SK-N-SH (cell line): ENCODE results near the gene NXNL1. TPM values are rescaled to one million over a fixed set of nuclear protein-coding genes. Genes with fewer than 3 reads are reported as not detected.

Experiments used
- CTCF ChIA-PET: fragments of 300-600, 350-600 bp; formaldehyde crosslinking; extraction: SDS; loops from one replicate; lab custom pipeline; 2021; lab: Yijun Ruan, JAX
- POLR2A ChIA-PET: fragments of 350-600 bp; sonication (Branson Sonifier 250); formaldehyde crosslinking; extraction: SDS; loops from one replicate; lab custom pipeline; 2020; ENCODE audit warnings: antibody characterized with exemption, inconsistent platforms; lab: Yijun Ruan, JAX
- DNase-seq: peaks from one replicate; pipeline ENCODE4 v3.0.0; 2012
- H2AFZ ChIP-seq: fragments of 200-600 bp; sonication (generic); 2 replicates; pipeline ENCODE4 v1.8.1; 2016; ENCODE audit warnings: antibody characterized with exemption, mild to moderate bottlenecking, low read depth
- H3F3A ChIP-seq: fragments of 200-600 bp; sonication (generic); replicated peaks from 2 replicates; pipeline ENCODE3; 2016; ENCODE audit warnings: antibody characterized with exemption, mild to moderate bottlenecking; ENCODE audit not compliant: insufficient read depth
- H3K27ac ChIP-seq, 2 experiments: fragments of 200-500 bp in 1 of 2; fragments of 200-600 bp in 1 of 2; sonication (Bioruptor generic) in 1 of 2; sonication (generic), shearing (Covaris generic) in 1 of 2; 2 replicates each; pipeline versions ENCODE4 v1.5.1 to v1.6.1; 2014 to 2016; ENCODE audit warnings: low read depth in 2 of 2, inconsistent platforms in 1 of 2, low read length in 1 of 2, mild to moderate bottlenecking in 1 of 2, mixed read lengths in 1 of 2
- H3K27me3 ChIP-seq: fragments of 200-600 bp; sonication (generic), shearing (Covaris generic); 2 replicates; pipeline ENCODE4 v1.6.1; 2016; ENCODE audit warnings: mixed run types; ENCODE audit not compliant: insufficient read depth
- H3K36me3 ChIP-seq, 2 experiments: fragments of 200-500 bp in 1 of 2; fragments of 200-600 bp in 1 of 2; sonication (Bioruptor generic) in 1 of 2; sonication (generic) in 1 of 2; replicated peaks in 1 of 2; 2 replicates each; pipeline versions ENCODE3 to v1.5.1; 2014 to 2016; ENCODE audit warnings: low read length in 1 of 2, mild to moderate bottlenecking in 1 of 2; ENCODE audit not compliant: insufficient read depth in 2 of 2, control insufficient read depth in 1 of 2
- H3K4me1 ChIP-seq, 2 experiments: fragments of 200-500 bp in 1 of 2; fragments of 200-600 bp in 1 of 2; sonication (Bioruptor generic) in 1 of 2; sonication (generic), shearing (Covaris generic) in 1 of 2; 2 replicates each; pipeline versions ENCODE4 v1.5.1 to v1.6.1; 2014 to 2016; ENCODE audit warnings: low read depth in 1 of 2, low read length in 1 of 2, mixed run types in 1 of 2; ENCODE audit not compliant: insufficient read depth in 2 of 2, control insufficient read depth in 1 of 2
- H3K4me2 ChIP-seq: fragments of 200-600 bp; sonication (generic), shearing (Covaris generic); 2 replicates; pipeline ENCODE4 v1.6.1; 2017; ENCODE audit warnings: mixed run types
- H3K4me3 ChIP-seq, 2 experiments: fragments of 200-500 bp in 1 of 2; fragments of 200-600 bp in 1 of 2; sonication (Bioruptor generic) in 1 of 2; sonication (generic), shearing (Covaris generic) in 1 of 2; 2 replicates each; pipeline versions ENCODE4 v1.5.1 to v1.8.1; 2014 to 2016; ENCODE audit warnings: low read depth in 2 of 2, inconsistent platforms in 1 of 2, low read length in 1 of 2, mild to moderate bottlenecking in 1 of 2, mixed read lengths in 1 of 2, moderate library complexity in 1 of 2
- H3K79me2 ChIP-seq: fragments of 200-600 bp; sonication (generic); 2 replicates; pipeline ENCODE4 v1.8.1; 2017; ENCODE audit warnings: mild to moderate bottlenecking; ENCODE audit not compliant: insufficient read depth
- H3K9ac ChIP-seq: fragments of 200-600 bp; sonication (generic); 2 replicates; pipeline ENCODE4 v1.6.1; 2017; ENCODE audit warnings: mixed run types
- H3K9me2 ChIP-seq: fragments of 200-600 bp; sonication (generic); 2 replicates; pipeline ENCODE4 v1.6.1; 2017; ENCODE audit warnings: mixed run types
- H3K9me3 ChIP-seq: fragments of 200-600 bp; sonication (generic); 2 replicates; pipeline ENCODE4 v1.6.1; 2017; ENCODE audit warnings: mixed run types, mild to moderate bottlenecking, moderate library complexity
- H4K20me1 ChIP-seq: fragments of 200-600 bp; sonication (generic); 2 replicates; pipeline ENCODE4 v1.6.1; 2017; ENCODE audit warnings: mild to moderate bottlenecking, mixed run types; ENCODE audit not compliant: insufficient read depth
- FOSL2 ChIP-seq: IDR thresholded peaks from 2 replicates; pipeline ENCODE4 v1.4.0; 2012; ENCODE audit warnings: low read depth, mild to moderate bottlenecking, moderate library complexity, borderline replicate concordance
- FOXM1 ChIP-seq: IDR thresholded peaks from 2 replicates; pipeline ENCODE4 v1.4.0; 2012; ENCODE audit warnings: low read depth, mild to moderate bottlenecking
- MXI1 ChIP-seq: IDR thresholded peaks from 2 replicates; pipeline ENCODE4 v1.6.1; 2012; ENCODE audit warnings: mild to moderate bottlenecking, low read depth, low read length, improper control_type of control experiment
- NFIC ChIP-seq: IDR thresholded peaks from 2 replicates; pipeline ENCODE4 v1.4.0; 2012; ENCODE audit warnings: borderline replicate concordance
- NRF1 ChIP-seq: IDR thresholded peaks from 2 replicates; pipeline ENCODE4 v1.6.1; 2012; ENCODE audit warnings: low read depth, mild to moderate bottlenecking, low read length
- RAD21 ChIP-seq: IDR thresholded peaks from 2 replicates; pipeline ENCODE4 v1.6.1; 2012; ENCODE audit warnings: mild to moderate bottlenecking, low read length
- SMC3 ChIP-seq: IDR thresholded peaks from 2 replicates; pipeline ENCODE4 v1.6.1; 2012; ENCODE audit warnings: low read depth, low read length, improper control_type of control experiment
- TAF1 ChIP-seq: IDR thresholded peaks from 2 replicates; pipeline ENCODE4 v1.6.1; 2012; ENCODE audit warnings: low read depth, mild to moderate bottlenecking, low read length, moderate library complexity, borderline replicate concordance
- TCF12 ChIP-seq: IDR thresholded peaks from 2 replicates; pipeline ENCODE4 v1.4.0; 2012
- USF1 ChIP-seq: IDR thresholded peaks from 2 replicates; pipeline ENCODE4 v1.4.0; 2012; ENCODE audit warnings: low read depth, borderline replicate concordance
- USF2 ChIP-seq: fragments of 150-350 bp; IDR thresholded peaks from 2 replicates; pipeline ENCODE4 v1.6.1; 2017; ENCODE audit warnings: antibody characterized with exemption, low read length, low read depth, borderline replicate concordance
- YY1 ChIP-seq: IDR thresholded peaks from 2 replicates; pipeline ENCODE4 v1.4.0; 2012; ENCODE audit warnings: low read depth, mild to moderate bottlenecking
- WGBS: methylation state at CpG from one replicate; pipeline ENCODE4 v1.1.6; 2017; ENCODE audit warnings: low lambda C conversion rate; 5-methylcytosine and 5-hydroxymethylcytosine counted together
- polyA plus RNA-seq, 3 experiments: library from polyadenylated mRNA; depleted of rRNA; stranded (reverse); fragments of >200 nt; gene quantifications; 2 replicates each; pipeline ENCODE4 v1.2.3, GENCODE V29; 2012
- TF ChIP-seq, protein P1 (sequence below): IDR thresholded peaks from 2 replicates; pipeline ENCODE4; 2012
- TF ChIP-seq, protein P2 (sequence below): fragments of 200-600 bp; sonication (generic); IDR thresholded peaks from 2 replicates; pipeline ENCODE4 v1.6.1; 2017; ENCODE audit warnings: antibody characterized with exemption, mild to moderate bottlenecking, moderate library complexity

Gene NXNL1
- polyA plus RNA-seq, 1 of the 3 experiments (the other 2 are of a cell fraction) = not detected

GRCh38 chr19:17441241-17442021, 19.3 kb downstream of the NXNL1 start (continued):
- TF ChIP-seq, protein P1, sequence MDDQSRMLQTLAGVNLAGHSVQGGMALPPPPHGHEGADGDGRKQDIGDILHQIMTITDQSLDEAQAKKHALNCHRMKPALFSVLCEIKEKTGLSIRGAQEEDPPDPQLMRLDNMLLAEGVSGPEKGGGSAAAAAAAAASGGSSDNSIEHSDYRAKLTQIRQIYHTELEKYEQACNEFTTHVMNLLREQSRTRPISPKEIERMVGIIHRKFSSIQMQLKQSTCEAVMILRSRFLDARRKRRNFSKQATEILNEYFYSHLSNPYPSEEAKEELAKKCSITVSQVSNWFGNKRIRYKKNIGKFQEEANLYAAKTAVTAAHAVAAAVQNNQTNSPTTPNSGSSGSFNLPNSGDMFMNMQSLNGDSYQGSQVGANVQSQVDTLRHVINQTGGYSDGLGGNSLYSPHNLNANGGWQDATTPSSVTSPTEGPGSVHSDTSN = no peak
- no peak for TF ChIP-seq USF2
- TF ChIP-seq FOSL2 = no peak

GRCh38 chr19:17436874-17437267, 23.9 kb downstream of the NXNL1 start:
- Histone ChIP-seq H3K9ac (no peak overlapping the region), H2AFZ (no peak overlapping the region), H3K4me1 (no peaks in the 10 kb centered on the region), H3K27me3 (no peaks in the 10 kb centered on the region), H3K27ac (no peak overlapping the region), H3K4me3 (no peak overlapping the region), H3K9me3 (no peaks in the 10 kb centered on the region), H3K79me2 (no peaks in the 10 kb centered on the region), H4K20me1 (no peaks in the 10 kb centered on the region), H3K4me2 (no peak overlapping the region), H3K36me3 (no peaks in the 10 kb centered on the region), H3K9me2 (no peaks in the 10 kb centered on the region), H3F3A (no peaks in the 10 kb centered on the region)
- TF ChIP-seq TAF1 (no peak), NRF1 (no peak), SMC3 (no peak), USF2 (no peak)
- 55% methylated on average over 7 of the region's 7 CpGs for WGBS
- ChIA-PET CTCF (interaction anchor here (0.8 to 1.5 kb wide), 4 partner anchors 12 to 137 kb away, joined by 3 to 6 read pairs (median 3); partner anchors contain the start of gene TMEM221), POLR2A (interaction anchor here (1.1 kb wide), 1 partner anchor 17 kb away, joined by 4 read pairs; the partner anchor contains the start of gene MVB12A)
- no peak for DNase-seq

DNA sequence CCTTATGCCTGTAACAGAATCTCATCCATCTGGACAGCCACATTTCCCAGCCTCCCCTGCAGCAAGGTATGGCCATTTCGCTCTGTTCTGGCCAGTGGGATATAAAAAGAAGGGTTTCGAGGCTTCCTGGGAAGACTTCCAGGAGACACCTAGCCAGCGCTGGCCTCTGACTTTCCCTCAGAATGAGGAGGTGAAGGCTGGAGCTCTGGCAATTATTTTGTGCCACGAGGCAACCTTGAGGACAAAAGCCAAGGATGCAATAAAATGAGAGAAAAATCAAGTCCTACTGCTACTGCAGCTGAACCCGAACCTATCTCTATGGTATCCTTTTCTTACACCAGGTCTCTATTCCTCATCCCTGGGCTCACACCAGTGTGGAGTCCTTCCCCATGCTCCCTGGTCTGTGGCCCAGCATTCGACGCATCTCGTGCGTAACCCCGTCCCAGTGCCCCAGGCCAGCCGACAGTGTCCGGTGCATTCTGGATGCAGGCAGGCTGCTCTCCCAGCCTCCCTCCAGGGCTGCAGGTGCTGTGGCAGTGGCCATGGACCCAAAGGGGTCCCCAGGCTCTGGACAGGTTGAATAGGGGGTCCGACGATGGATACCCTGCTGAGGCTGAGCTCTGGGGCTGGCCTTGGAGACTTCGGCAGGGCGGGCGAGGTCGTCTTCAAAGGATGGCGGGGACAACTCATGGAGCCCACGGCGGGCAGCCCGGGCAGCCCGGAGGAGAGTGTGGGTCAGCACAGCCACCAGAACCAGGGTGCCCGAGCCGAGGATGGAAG, 24.4 kb downstream of the NXNL1 start:
- H3K9ac ChIP-seq = no peak overlapping the region
- no peaks in the 10 kb centered on the region for H3K4me1 ChIP-seq
- no peaks in the 10 kb centered on the region for H3K9me2 ChIP-seq
- H2AFZ ChIP-seq = no peak overlapping the region
- no peak overlapping the region for H3K4me3 ChIP-seq
- no peaks in the 10 kb centered on the region for H3K27me3 ChIP-seq
- CTCF ChIA-PET = interaction anchor here (0.8 to 1.7 kb wide), 5 partner anchors 12 to 29 kb away, joined by 3 to 6 read pairs (median 3); partner anchors contain the start of genes MVB12A and TMEM221
- POLR2A ChIA-PET = no interaction called here
- no peak overlapping the region for H3K27ac ChIP-seq
- H4K20me1 ChIP-seq = no peaks in the 10 kb centered on the region
- H3K4me2 ChIP-seq = no peak overlapping the region
- H3K79me2 ChIP-seq = no peaks in the 10 kb centered on the region
- no peaks in the 10 kb centered on the region for H3F3A ChIP-seq
- H3K9me3 ChIP-seq = no peaks in the 10 kb centered on the region
- H3K36me3 ChIP-seq = no peaks in the 10 kb centered on the region
- WGBS = 89% methylated on average over 23 of the region's 25 CpGs
- TF ChIP-seq USF2 = no peak
- no peak for TF ChIP-seq YY1
- no peak for TF ChIP-seq MXI1
- no peak for TF ChIP-seq TCF12
- no peak for TF ChIP-seq USF1
- TF ChIP-seq NFIC = no peak
- TF ChIP-seq FOXM1 = no peak
- TF ChIP-seq, protein P2, sequence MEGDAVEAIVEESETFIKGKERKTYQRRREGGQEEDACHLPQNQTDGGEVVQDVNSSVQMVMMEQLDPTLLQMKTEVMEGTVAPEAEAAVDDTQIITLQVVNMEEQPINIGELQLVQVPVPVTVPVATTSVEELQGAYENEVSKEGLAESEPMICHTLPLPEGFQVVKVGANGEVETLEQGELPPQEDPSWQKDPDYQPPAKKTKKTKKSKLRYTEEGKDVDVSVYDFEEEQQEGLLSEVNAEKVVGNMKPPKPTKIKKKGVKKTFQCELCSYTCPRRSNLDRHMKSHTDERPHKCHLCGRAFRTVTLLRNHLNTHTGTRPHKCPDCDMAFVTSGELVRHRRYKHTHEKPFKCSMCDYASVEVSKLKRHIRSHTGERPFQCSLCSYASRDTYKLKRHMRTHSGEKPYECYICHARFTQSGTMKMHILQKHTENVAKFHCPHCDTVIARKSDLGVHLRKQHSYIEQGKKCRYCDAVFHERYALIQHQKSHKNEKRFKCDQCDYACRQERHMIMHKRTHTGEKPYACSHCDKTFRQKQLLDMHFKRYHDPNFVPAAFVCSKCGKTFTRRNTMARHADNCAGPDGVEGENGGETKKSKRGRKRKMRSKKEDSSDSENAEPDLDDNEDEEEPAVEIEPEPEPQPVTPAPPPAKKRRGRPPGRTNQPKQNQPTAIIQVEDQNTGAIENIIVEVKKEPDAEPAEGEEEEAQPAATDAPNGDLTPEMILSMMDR = no peak
- TF ChIP-seq FOSL2 = no peak
- TF ChIP-seq RAD21 = no peak
- TF ChIP-seq, all 33 proteins: peak for 0
- DNase-seq = no peak
